ENCODE measurements around the gene GABRB1. TPM values are rescaled to one million over a fixed set of nuclear protein-coding genes. Genes with fewer than 3 reads are reported as not detected.
"Not testable (repeated sequence)": the region's sequence is repeated elsewhere in the genome, so short reads cannot be mapped to it uniquely, and the experiment has no call there.

GABRB1 gene
- total RNA-seq, 3 donors from 2014 or later: not detected

DNA sequence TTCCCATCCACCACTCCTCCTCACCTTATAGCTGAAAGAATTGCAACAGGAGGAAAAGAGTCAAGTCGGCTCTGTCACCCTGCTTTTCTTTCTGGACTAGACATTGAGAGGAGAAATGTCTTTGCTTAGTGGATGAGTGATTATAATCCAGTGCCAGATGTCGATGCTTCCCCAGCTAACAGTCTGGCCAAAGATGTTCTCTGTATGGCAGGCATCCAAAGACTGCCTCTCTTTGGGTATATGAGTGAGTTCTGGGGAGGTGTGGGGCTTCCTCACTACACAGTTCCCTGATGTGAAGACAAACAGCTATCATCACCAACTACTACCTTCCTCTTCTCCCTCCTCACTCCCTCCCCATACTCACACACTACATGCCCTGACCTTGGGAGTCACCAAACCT is 341.2 kb downstream of the GABRB1 start:
- ATAC-seq (no peak), DNase-seq (no peak)
- Mint-ChIP-seq H3K4me3 (no peak overlapping the region), H3K4me1 (ENCODE audit: low read depth) (no peaks in the 10 kb centered on the region), H3K9me3 (no peaks in the 10 kb centered on the region), H3K27me3 (ENCODE audit: low read depth) (peaks cover 5% of the 10 kb centered on the region), H3K36me3 (ENCODE audit: insufficient read depth) (no peaks in the 10 kb centered on the region)

GRCh38 chr4:47373174-47373573 is 341.8 kb downstream of the GABRB1 start:
- DNase-seq (no peak), ATAC-seq (no peak)
- Mint-ChIP-seq H3K36me3 (ENCODE audit: insufficient read depth) (no peaks in the 10 kb centered on the region), H3K9me3 (no peaks in the 10 kb centered on the region), H3K4me3 (no peak overlapping the region), H3K27me3 (ENCODE audit: low read depth) (peaks cover 2% of the 10 kb centered on the region), H3K4me1 (ENCODE audit: low read depth) (no peaks in the 10 kb centered on the region)

DNA sequence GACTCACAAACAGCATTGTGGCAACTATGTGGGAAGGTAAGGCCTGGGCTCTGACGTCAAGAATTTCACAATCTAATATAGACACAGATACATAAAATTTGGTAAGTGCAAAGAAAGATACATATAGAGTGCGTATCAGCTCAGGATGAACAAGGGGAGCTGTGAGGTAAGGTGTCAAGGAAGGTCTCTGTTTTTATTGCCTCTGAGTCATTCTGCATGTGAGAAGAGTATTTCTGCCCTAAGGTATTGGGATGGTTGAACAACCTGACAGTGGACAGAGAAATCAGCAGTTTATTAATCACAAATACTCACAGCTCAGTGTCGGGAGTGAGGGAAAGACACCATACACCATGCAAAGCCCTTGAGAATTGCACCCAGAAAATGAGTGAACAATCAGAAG is 342.3 kb downstream of the GABRB1 start:
- Mint-ChIP-seq H3K4me1 (ENCODE audit: low read depth) (no peaks in the 10 kb centered on the region), H3K9me3 (no peaks in the 10 kb centered on the region), H3K36me3 (ENCODE audit: insufficient read depth) (no peaks in the 10 kb centered on the region), H3K27me3 (ENCODE audit: low read depth) (peaks cover 2% of the 10 kb centered on the region), H3K4me3 (no peak overlapping the region)
- DNase-seq (no peak), ATAC-seq (no peak)

- Mint-ChIP-seq H3K27me3 (ENCODE audit: low read depth) (peaks cover 2% of the 10 kb centered on the region), H3K36me3 (ENCODE audit: insufficient read depth) (no peaks in the 10 kb centered on the region), H3K4me1 (ENCODE audit: low read depth) (no peaks in the 10 kb centered on the region), H3K9me3 (no peaks in the 10 kb centered on the region), H3K4me3 (no peak overlapping the region)
- ATAC-seq: no peak
- DNase-seq: no peak
These were observed 343.1 kb downstream of the GABRB1 start for GRCh38 chr4:47374477-47374876.

DNA sequence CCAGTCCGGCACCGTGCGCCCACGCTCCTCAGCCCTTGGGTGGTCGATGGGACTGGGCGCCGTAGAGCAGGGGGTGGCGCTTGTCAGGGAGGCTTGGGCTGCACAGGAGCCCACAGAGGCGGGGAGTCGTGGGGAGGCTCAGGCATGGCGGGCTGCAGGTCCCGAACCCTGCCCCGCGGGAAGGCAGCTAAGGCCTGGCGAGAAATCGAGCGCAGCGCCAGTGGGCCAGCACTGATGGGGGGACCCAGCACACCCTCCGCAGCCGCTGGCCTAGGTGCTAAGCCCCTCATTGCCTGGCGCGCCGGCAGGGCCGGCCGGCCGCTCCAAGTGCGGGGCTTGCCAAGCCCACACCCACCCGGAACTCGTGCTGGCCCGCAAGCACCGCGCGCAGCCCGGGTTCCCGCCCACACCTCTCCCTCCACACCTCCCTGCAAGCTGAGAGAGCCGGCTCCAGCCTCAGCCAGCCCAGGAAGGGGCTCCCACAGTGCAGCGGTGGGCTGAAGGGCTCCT is 346.7 kb downstream of the GABRB1 start:
- ATAC-seq; H3K9me3 Mint-ChIP-seq; H3K4me1 Mint-ChIP-seq (ENCODE audit: low read depth); H3K36me3 Mint-ChIP-seq (ENCODE audit: insufficient read depth); DNase-seq; H3K27me3 Mint-ChIP-seq (ENCODE audit: low read depth); H3K4me3 Mint-ChIP-seq: not testable (repeated sequence)

DNA sequence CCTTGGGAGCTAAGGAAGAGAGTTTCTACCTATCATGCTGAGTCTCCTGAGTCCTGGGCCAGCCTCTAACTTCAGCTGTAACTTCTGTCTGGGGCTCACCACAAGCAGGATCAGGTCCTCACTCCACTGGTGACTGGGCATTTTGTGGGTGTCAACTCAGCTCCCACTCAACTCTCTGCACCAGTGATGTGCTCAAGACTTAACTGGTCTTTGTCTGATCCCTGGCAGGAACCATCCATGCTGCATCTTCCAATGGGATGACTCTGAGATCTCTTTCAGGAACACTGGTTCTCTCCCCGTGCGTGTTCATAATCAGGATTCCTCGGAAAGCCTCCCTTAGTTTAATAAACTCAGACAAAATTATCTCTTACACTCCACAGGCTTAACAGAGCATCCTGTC is 349.8 kb downstream of the GABRB1 start:
- H3K4me3 Mint-ChIP-seq: no peak overlapping the region
- no peaks in the 10 kb centered on the region for H3K4me1 Mint-ChIP-seq (ENCODE audit: low read depth)
- H3K27me3 Mint-ChIP-seq (ENCODE audit: low read depth): peaks cover 2% of the 10 kb centered on the region
- H3K9me3 Mint-ChIP-seq: no peaks in the 10 kb centered on the region
- no peaks in the 10 kb centered on the region for H3K36me3 Mint-ChIP-seq (ENCODE audit: insufficient read depth)
- no peak for ATAC-seq
- no peak for DNase-seq

DNA sequence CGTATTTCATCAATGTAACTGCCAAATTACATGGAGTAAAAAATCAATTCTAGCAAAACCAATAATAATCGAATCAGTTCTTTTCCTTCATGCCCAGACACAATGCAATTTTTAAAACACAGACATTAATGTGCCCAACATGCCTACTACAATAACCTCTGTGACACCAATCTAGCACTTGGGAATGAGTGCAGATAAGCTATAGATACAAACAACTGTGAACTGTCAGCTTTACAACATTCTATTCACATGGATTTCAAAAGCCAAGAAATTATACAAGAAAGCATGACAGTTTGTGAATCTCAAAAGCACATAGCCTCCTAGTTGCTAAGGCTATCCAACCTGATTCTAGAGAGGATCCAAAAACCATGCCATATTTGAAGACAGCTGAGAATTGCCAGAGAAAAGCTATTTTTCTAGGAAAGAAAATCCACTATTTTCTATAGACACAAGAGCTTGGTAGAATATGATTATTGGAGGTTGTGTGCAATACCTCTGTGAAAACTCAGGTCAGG is 351.5 kb downstream of the GABRB1 start:
- H3K4me1 Mint-ChIP-seq (ENCODE audit: low read depth): no peaks in the 10 kb centered on the region
- ATAC-seq: no peak
- no peaks in the 10 kb centered on the region for H3K36me3 Mint-ChIP-seq (ENCODE audit: insufficient read depth)
- no peaks in the 10 kb centered on the region for H3K9me3 Mint-ChIP-seq
- H3K4me3 Mint-ChIP-seq: no peak overlapping the region
- no peaks in the 10 kb centered on the region for H3K27me3 Mint-ChIP-seq (ENCODE audit: low read depth)
- no peak for DNase-seq

DNA sequence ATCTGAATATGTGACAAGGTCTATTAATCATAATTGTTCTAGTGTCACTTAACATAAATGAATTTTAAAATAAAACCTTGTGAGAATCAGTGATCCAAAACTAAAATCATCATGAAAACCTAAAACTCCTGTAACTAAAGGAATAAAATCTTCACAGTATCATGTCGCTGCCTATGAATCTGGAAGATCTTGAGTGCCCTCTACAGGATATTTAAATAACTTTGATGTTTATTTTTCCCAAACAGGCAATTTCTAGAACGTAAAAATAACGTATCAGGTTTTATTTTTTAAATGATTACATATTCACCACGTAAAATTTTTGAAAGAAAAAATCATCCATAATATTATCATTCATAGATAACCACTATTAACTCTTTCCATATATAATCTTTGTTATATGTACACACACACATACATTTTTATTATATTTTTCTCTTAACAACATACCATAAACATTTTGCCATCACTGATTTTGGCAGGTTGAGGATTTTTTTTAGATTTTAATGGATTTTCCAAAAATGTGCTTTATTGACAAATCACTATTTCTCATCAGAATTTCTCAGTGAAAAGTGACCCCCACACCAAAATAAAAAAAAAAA is 352.6 kb downstream of the GABRB1 start:
- ATAC-seq (no peak), DNase-seq (no peak)
- Mint-ChIP-seq H3K27me3 (ENCODE audit: low read depth) (no peaks in the 10 kb centered on the region), H3K36me3 (ENCODE audit: insufficient read depth) (no peaks in the 10 kb centered on the region), H3K9me3 (no peaks in the 10 kb centered on the region), H3K4me3 (no peak overlapping the region), H3K4me1 (ENCODE audit: low read depth) (no peaks in the 10 kb centered on the region)

- no peak for ATAC-seq
- H3K4me1 Mint-ChIP-seq (ENCODE audit: low read depth): no peaks in the 10 kb centered on the region
These were observed 354.8 kb downstream of the GABRB1 start for GRCh38 chr4:47386146-47386545.

GRCh38 chr4:47386561-47387235 is 355.3 kb downstream of the GABRB1 start:
- no peak for DNase-seq
- H3K4me1 Mint-ChIP-seq (ENCODE audit: low read depth): no peaks in the 10 kb centered on the region
- H3K4me3 Mint-ChIP-seq: no peak overlapping the region
- no peaks in the 10 kb centered on the region for H3K27me3 Mint-ChIP-seq (ENCODE audit: low read depth)
- no peaks in the 10 kb centered on the region for H3K9me3 Mint-ChIP-seq
- ATAC-seq: no peak
- H3K36me3 Mint-ChIP-seq (ENCODE audit: insufficient read depth): no peaks in the 10 kb centered on the region

More at GRCh38 chr4:47386146-47386545, 354.8 kb downstream of the GABRB1 start:
- DNase-seq: no peak
- Mint-ChIP-seq H3K27me3 (ENCODE audit: low read depth) (no peaks in the 10 kb centered on the region), H3K4me3 (no peak overlapping the region), H3K36me3 (ENCODE audit: insufficient read depth) (no peaks in the 10 kb centered on the region), H3K9me3 (no peaks in the 10 kb centered on the region)

GRCh38 chr4:47390428-47391125 is 359.2 kb downstream of the GABRB1 start:
- no peaks in the 10 kb centered on the region for H3K36me3 Mint-ChIP-seq (ENCODE audit: insufficient read depth)
- ATAC-seq (no peak), DNase-seq (no peak)
- no peak overlapping the region for H3K4me3 Mint-ChIP-seq
- H3K27me3 Mint-ChIP-seq (ENCODE audit: low read depth): no peaks in the 10 kb centered on the region
- H3K4me1 Mint-ChIP-seq (ENCODE audit: low read depth): no peaks in the 10 kb centered on the region
- no peaks in the 10 kb centered on the region for H3K9me3 Mint-ChIP-seq

DNA sequence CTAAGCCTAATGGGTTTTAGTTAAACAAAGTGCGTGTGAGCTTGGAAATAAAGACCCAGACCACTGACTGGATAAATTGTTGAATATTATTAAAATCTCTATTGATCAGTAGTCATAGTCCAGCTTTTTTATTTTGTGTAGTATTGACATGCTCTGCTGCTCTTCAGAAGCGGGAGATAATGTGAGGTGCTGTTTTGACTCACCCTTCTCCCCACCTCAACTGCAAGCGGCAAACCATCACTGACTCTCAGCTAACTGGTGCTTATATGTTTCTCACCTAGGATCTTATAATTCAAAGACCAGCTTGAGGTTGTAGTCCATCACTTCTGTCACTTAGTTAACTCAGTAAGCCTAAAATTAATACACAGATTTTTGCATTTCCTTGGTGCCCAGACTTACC is 359.9 kb downstream of the GABRB1 start:
- DNase-seq (no peak), ATAC-seq (no peak)
- Mint-ChIP-seq H3K9me3 (no peaks in the 10 kb centered on the region), H3K36me3 (ENCODE audit: insufficient read depth) (no peaks in the 10 kb centered on the region), H3K4me3 (no peak overlapping the region), H3K4me1 (ENCODE audit: low read depth) (no peaks in the 10 kb centered on the region), H3K27me3 (ENCODE audit: low read depth) (no peaks in the 10 kb centered on the region)

- Mint-ChIP-seq H3K4me3 (no peak overlapping the region), H3K4me1 (ENCODE audit: low read depth) (no peaks in the 10 kb centered on the region), H3K9me3 (no peaks in the 10 kb centered on the region), H3K27me3 (ENCODE audit: low read depth) (peaks cover 15% of the 10 kb centered on the region), H3K36me3 (ENCODE audit: insufficient read depth) (no peaks in the 10 kb centered on the region)
- DNase-seq: no peak
- no peak for ATAC-seq
These were observed 375.0 kb downstream of the GABRB1 start for GRCh38 chr4:47406408-47406807.

DNA sequence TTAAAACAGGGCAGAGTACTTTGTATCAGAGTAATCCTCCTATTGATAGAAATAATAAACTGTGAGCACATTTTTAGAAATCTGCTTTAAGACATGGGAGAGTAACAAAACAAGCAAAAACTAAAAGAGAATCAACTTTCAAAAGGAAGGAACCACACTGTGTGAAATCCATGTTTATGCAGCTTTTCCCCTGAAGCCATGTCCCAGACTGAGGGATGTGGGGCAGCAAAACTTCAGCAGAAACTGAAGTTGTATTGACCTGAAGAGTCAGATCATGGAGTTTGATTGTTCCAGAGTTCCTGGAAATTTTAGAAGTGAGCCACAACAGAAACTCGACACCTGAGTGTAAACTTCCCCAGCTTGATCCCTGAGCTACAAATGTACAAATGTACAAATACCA is 378.9 kb downstream of the GABRB1 start:
- Mint-ChIP-seq H3K27me3 (ENCODE audit: low read depth) (peaks cover 11% of the 10 kb centered on the region), H3K4me1 (ENCODE audit: low read depth) (no peaks in the 10 kb centered on the region), H3K9me3 (no peaks in the 10 kb centered on the region), H3K36me3 (ENCODE audit: insufficient read depth) (no peaks in the 10 kb centered on the region), H3K4me3 (no peak overlapping the region)
- no peak for ATAC-seq
- DNase-seq: no peak

DNA sequence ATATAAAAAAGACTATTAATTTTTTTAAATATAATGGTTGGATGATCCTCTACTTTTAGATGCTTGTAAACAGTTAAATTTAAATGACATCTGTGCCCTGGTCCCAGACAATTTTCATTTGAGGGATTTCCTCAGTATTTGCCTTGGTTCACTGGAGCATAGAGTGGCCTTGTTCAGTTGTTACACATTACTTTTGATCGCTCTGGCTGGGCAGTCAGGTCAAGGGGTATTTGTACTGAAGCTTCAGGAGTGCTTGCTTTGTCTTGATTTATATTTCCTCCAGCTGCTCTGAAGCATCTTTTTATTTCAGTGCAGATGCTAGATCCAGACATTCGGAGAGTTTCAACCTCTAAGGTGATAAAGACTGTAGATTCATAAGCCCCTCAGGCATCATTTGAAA is 382.2 kb downstream of the GABRB1 start:
- Mint-ChIP-seq H3K4me1 (ENCODE audit: low read depth) (no peaks in the 10 kb centered on the region), H3K27me3 (ENCODE audit: low read depth) (peaks cover 6% of the 10 kb centered on the region), H3K9me3 (no peaks in the 10 kb centered on the region), H3K4me3 (no peak overlapping the region), H3K36me3 (ENCODE audit: insufficient read depth) (no peaks in the 10 kb centered on the region)
- DNase-seq (no peak), ATAC-seq (no peak)
